Right kidney (tissue), 1 donor: Measurements from ENCODE around the gene ARMC2.
"Not testable (repeated sequence)": the region's sequence is repeated elsewhere in the genome, so short reads cannot be mapped to it uniquely, and the experiment has no call there.

ENCODE experiments used
- DNase-seq: peaks from one replicate; pipeline ENCODE4 v3.0.0-alpha.2; 2016

Gene ARMC2

GRCh38 chr6:108870357-108870756 is 22.1 kb downstream of the ARMC2 start:
- no peak for DNase-seq

DNA sequence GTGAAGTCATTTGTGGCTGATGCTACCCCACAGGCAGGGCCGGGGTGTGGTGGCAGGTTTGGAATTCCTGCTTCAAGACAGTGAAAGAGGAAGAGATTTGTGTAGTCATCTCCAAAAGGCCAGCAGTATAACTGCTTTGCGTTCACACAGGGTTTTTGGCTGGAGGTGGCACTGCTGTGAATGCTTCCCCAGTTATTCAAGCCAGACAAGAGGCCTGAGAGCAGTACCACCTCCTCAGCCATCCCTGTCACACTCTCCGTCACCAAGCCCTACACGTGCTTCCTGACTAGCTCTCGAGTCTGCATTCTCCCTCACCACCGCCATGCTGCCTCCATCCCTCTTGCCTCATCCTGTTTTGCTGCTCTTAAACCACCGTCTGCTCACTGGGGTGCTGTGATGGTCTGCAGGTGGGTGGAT is 23.9 kb downstream of the ARMC2 start:
- no peak for DNase-seq

GRCh38 chr6:108872575-108872974 is 24.4 kb downstream of the ARMC2 start:
- DNase-seq = no peak

GRCh38 chr6:108873251-108873650 is 25.0 kb downstream of the ARMC2 start:
- no peak for DNase-seq

DNA sequence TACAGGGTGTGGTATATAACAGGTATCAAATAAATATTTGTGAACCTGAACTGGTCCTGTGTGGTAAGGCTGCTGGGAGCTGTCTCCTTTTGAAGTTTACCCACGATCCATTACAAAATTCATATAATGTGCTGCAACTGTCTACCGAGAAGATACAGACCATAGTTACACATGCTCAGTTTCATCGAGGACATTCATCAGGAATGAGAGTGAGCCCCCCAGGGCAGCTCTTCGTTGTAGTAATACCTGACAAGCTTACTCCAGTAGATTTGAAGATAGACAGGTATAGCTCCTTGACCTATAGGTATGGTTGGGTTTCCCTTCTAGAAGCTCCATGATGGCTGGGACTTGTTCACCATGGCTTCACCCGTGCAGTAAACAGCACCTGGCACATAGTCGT is 25.7 kb downstream of the ARMC2 start:
- DNase-seq = no peak

GRCh38 chr6:108874470-108875160 is 26.4 kb downstream of the ARMC2 start:
- no peak for DNase-seq

DNA sequence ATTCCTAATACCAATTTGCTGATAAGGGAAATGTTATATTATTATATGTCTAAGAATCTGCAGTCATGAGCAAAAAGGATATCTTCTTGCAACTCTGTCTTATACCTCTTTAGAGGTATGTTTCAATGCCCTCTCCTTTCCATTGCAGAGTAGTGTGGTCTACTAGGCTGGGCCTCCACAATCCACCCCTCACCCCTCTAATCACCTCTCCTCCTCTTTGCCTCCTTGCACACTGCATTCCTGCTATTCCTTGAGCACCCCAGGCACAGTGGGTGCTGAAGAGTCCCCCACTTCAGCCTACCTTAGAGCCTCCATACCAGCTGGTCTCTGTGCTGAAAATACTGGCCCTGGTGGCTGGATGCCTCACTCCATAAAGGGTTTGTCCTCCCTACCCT is 26.9 kb downstream of the ARMC2 start:
- DNase-seq = no peak

DNA sequence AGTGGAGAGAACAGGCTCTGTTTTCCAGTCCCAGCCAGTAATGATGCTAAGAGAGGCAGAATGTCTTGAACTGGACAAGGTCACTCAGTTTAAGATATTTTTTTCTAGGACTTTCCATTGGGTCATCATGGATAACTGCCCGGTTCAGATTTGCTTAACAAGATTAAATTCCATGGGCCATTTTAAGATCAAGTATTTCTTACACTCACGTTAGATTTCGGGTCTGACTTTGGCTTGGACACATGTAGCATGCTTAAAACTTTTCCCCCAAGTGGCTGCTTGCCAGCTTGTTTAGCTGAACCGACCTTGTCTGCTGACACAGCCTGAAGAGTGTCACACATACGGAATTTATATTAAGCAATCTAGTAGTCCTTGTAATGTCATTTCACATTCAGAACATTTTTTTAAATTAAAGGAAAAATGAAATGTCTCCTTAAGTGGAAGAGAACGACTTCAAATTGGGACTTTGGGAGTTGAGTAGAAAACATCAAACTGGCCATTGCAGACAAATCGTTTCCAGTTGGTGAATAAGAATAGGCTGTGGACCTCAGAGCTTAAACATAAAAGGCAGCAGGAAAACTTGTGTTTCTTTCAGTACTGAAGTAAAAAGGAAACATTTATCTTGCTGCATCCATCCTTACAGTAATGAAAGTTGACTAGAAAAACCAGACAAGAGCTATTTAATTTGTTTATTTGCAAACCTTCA is 29.0 kb downstream of the ARMC2 start:
- DNase-seq = no peak

- no peak for DNase-seq
These were observed 30.7 kb downstream of the ARMC2 start for GRCh38 chr6:108878942-108879341.

- DNase-seq = no peak
These were observed 35.0 kb downstream of the ARMC2 start for GRCh38 chr6:108883172-108883571.

- DNase-seq = no peak
These were observed 36.2 kb downstream of the ARMC2 start for GRCh38 chr6:108884211-108885059.

GRCh38 chr6:108888052-108888451 is 39.8 kb downstream of the ARMC2 start:
- DNase-seq = no peak

- DNase-seq = no peak
These were observed 40.5 kb downstream of the ARMC2 start for GRCh38 chr6:108888745-108889144.

DNA sequence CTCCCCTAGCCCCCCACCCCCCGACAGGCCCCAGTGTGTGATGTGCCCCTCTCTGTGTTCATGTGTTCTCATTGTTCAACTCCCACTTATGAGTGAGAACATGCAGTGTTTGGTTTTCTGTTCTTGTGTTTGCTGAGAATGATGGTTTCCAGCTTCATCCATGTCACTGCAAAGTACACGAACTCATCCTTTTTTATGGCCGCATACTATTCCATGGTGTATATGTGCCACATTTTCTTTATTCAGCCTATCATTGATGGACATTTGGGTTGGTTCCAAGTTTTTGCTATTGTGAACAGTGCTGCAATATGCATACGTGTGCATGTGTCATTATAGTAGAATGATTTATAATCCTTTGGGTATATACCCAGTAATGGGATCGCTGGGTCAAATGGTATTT is 42.7 kb downstream of the ARMC2 start:
- not testable (repeated sequence) for DNase-seq

DNA sequence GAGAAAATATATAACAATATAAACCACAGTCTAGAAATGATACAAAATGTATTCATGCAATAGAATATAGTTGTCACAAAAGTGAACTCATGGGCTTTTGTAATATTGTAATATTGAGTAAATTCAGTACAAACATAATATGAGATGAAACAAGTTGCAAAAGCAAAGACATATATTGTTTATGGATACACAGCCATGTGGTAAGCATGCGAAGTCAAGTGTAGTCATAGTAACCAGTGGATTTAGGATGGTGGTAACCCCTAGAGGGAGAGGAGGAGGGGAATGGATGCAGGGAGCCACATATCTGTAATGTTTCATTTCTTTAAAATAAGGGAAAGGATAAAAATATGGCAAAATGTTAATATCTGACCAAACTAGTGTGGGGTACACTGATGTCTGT is 47.3 kb downstream of the ARMC2 start:
- no peak for DNase-seq

GRCh38 chr6:108896111-108896661 is 48.0 kb downstream of the ARMC2 start:
- DNase-seq = no peak

GRCh38 chr6:108897371-108897770 is 49.1 kb downstream of the ARMC2 start:
- no peak for DNase-seq

- no peak for DNase-seq
These were observed 54.2 kb downstream of the ARMC2 start for GRCh38 chr6:108902382-108902792.

DNA sequence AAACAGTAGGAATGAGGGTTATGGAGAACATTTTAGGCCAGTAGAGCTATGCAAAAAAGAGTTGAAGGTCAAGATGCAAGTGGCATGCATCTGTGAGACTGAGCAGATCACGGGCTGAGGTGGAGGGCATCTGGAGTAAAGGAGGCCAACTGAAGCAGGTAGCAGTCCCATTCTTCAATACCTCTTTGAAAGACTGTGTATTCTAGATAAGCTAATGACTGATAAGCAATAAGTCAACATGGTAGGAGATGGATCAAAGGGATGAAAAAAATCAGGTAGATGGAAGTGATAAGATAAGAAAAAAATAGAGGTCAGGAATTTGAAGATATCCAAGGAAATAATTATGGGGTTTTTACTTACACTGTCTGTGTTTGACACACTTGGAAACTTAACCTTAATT is 55.6 kb downstream of the ARMC2 start:
- DNase-seq = no peak

DNA sequence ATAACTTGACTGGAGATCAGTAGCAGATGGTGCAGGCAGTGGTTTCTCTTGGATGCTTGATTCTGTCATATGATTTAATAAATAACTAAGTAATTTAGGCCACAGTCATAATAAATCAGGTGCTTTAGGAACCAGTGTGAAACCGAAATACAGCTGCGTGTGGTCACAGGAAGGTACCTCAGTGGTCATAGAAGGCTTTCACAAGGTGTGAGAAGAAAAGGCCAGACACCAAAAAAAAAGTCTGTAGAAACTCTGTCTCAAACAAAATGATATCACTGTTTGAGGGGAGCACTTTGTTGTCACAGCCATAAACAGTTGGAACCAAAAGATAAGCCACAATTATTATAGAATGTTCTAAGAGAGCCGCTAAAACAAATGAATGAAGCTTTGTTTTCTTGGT is 56.5 kb downstream of the ARMC2 start:
- DNase-seq = no peak

DNA sequence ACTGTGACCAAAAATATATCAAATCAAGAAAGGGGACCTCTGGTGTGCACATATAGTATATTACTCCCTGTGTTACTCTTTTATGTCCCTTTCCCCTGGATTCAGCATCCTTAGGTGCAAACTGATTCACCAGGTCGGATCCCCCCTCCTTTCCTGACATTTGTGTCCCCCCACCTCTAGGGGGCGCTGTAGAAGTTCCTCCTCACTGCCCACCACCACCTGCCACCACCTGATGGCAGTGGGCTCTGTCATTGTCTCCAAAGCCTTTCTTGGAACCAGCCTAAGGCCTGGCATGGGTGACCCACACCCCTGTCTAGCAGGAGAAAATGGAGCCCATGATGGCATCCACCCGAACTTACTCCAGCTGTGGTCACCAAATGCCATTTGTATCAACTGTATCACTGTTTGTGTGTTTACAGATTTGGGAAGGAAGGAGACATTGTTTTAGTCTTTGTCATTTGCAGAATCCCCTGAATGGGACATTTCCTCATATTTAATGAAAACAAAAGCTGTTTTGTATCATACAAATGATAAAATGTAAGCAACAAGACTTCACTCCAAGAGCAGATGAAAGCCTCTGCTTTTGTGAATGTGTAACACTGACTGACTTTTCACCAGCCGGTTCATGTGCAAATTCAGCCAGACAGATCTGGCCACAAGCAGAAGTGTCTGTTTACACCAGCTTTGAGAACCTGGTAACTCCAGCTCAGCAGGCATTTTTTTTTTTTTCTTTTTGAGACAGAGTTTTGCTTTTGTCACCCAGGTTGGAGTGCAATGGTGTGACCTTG is 66.2 kb downstream of the ARMC2 start:
- no peak for DNase-seq

DNA sequence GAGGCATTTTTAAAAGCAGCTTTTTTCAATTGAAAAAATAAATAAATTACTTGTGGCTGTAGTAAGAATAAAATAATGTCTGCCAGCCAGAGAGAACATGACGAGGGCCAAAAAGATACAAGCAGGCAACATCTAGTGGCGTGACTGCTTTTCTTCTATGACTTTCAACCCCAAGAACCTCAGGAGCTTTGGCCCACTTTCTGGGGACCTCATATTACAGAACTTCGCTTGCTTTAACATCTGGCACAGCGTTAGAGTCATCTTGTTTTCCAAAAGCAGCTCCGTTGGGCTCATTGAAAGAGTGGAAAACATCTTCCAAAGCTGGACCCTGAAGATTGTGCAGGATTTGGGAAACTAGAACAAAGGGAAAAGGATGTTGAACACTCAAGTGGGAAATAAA is 67.0 kb downstream of the ARMC2 start:
- no peak for DNase-seq
